ENCODE measurements around the gene SUGCT. TPM values are rescaled to one million over a fixed set of nuclear protein-coding genes. Genes with fewer than 3 reads are reported as not detected.

SUGCT gene
- total RNA-seq, 1 donor: 9.9 TPM

- no peak overlapping the region for H3K4me3 ChIP-seq (ENCODE audit: low read depth, low read length)
- TF ChIP-seq CTCF (IDR thresholded peaks at IDR 0.05; ENCODE audit: insufficient read depth, low read depth, low read length): no peak
- no peak for DNase-seq (ENCODE audit: low read depth)
These were observed 365.4 kb downstream of the SUGCT start for GRCh38 chr7:40500219-40500618.

GRCh38 chr7:40502359-40502758 is 367.6 kb downstream of the SUGCT start:
- TF ChIP-seq CTCF (IDR thresholded peaks at IDR 0.05; ENCODE audit: insufficient read depth, low read depth, low read length): no peak
- no peak for DNase-seq (ENCODE audit: low read depth)
- no peak overlapping the region for H3K4me3 ChIP-seq (ENCODE audit: low read depth, low read length)

- no peak overlapping the region for H3K4me3 ChIP-seq (ENCODE audit: low read depth, low read length)
- no peak for DNase-seq (ENCODE audit: low read depth)
- no peak for TF ChIP-seq CTCF (IDR thresholded peaks at IDR 0.05; ENCODE audit: insufficient read depth, low read depth, low read length)
These were observed 371.4 kb downstream of the SUGCT start for GRCh38 chr7:40506158-40506557.

- no peak overlapping the region for H3K4me3 ChIP-seq (ENCODE audit: low read depth, low read length)
- peak; percentile 35 for TF ChIP-seq CTCF (IDR thresholded peaks at IDR 0.05; ENCODE audit: insufficient read depth, low read depth, low read length)
- DNase-seq (ENCODE audit: low read depth): no peak
These were observed 372.4 kb downstream of the SUGCT start for GRCh38 chr7:40507166-40507565.

- TF ChIP-seq CTCF (IDR thresholded peaks at IDR 0.05; ENCODE audit: insufficient read depth, low read depth, low read length): no peak
- no peak for DNase-seq (ENCODE audit: low read depth)
- H3K4me3 ChIP-seq (ENCODE audit: low read depth, low read length): no peak overlapping the region
These were observed 374.6 kb downstream of the SUGCT start for GRCh38 chr7:40509287-40509996.

- TF ChIP-seq CTCF (IDR thresholded peaks at IDR 0.05; ENCODE audit: insufficient read depth, low read depth, low read length): no peak
- H3K4me3 ChIP-seq (ENCODE audit: low read depth, low read length): no peak overlapping the region
- DNase-seq (ENCODE audit: low read depth): no peak
These were observed 381.6 kb downstream of the SUGCT start for GRCh38 chr7:40516376-40516775.

GRCh38 chr7:40519009-40519408 is 384.2 kb downstream of the SUGCT start:
- H3K4me3 ChIP-seq (ENCODE audit: low read depth, low read length): no peak overlapping the region
- no peak for DNase-seq (ENCODE audit: low read depth)
- TF ChIP-seq CTCF (IDR thresholded peaks at IDR 0.05; ENCODE audit: insufficient read depth, low read depth, low read length): no peak
